ENCODE measurements around the gene RTL5.

DNA sequence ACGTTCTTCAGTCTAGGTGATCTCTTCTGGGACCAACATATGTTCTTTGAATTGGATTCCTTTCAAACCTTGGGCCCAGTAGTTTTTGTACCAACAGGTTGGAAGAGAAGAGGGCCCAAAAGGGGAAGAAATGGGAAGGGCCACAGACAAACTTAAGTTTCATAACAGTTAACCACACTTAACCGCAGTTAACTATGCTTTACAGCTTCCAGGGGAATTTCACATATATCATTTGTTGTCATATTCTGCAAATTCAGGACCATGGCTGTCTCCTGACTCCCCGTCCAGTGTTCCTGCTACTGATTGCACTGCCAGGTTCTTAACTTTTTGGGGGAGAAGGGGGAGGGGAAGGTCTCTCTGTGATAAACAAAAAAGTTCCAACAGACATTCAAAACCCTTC is 34.6 kb downstream of the RTL5 start:
- TF ChIP-seq, protein P1, sequence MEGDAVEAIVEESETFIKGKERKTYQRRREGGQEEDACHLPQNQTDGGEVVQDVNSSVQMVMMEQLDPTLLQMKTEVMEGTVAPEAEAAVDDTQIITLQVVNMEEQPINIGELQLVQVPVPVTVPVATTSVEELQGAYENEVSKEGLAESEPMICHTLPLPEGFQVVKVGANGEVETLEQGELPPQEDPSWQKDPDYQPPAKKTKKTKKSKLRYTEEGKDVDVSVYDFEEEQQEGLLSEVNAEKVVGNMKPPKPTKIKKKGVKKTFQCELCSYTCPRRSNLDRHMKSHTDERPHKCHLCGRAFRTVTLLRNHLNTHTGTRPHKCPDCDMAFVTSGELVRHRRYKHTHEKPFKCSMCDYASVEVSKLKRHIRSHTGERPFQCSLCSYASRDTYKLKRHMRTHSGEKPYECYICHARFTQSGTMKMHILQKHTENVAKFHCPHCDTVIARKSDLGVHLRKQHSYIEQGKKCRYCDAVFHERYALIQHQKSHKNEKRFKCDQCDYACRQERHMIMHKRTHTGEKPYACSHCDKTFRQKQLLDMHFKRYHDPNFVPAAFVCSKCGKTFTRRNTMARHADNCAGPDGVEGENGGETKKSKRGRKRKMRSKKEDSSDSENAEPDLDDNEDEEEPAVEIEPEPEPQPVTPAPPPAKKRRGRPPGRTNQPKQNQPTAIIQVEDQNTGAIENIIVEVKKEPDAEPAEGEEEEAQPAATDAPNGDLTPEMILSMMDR (IDR thresholded peaks at IDR 0.05; ENCODE audit: insufficient read depth, low read length), result no peak
- no peak for TF ChIP-seq POLR2AphosphoS5 (IDR thresholded peaks at IDR 0.05; ENCODE audit: low read depth)
- TF ChIP-seq, protein P2, sequence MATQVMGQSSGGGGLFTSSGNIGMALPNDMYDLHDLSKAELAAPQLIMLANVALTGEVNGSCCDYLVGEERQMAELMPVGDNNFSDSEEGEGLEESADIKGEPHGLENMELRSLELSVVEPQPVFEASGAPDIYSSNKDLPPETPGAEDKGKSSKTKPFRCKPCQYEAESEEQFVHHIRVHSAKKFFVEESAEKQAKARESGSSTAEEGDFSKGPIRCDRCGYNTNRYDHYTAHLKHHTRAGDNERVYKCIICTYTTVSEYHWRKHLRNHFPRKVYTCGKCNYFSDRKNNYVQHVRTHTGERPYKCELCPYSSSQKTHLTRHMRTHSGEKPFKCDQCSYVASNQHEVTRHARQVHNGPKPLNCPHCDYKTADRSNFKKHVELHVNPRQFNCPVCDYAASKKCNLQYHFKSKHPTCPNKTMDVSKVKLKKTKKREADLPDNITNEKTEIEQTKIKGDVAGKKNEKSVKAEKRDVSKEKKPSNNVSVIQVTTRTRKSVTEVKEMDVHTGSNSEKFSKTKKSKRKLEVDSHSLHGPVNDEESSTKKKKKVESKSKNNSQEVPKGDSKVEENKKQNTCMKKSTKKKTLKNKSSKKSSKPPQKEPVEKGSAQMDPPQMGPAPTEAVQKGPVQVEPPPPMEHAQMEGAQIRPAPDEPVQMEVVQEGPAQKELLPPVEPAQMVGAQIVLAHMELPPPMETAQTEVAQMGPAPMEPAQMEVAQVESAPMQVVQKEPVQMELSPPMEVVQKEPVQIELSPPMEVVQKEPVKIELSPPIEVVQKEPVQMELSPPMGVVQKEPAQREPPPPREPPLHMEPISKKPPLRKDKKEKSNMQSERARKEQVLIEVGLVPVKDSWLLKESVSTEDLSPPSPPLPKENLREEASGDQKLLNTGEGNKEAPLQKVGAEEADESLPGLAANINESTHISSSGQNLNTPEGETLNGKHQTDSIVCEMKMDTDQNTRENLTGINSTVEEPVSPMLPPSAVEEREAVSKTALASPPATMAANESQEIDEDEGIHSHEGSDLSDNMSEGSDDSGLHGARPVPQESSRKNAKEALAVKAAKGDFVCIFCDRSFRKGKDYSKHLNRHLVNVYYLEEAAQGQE (IDR thresholded peaks at IDR 0.05; ENCODE audit: insufficient replicate concordance, low read depth), result peak; percentile 85

Data from HL-60 (cell line).